CD4-positive, alpha-beta T cell treated with Interleukin-15 for 4 hours (primary cell): ENCODE measurements around the gene CD79A.
A peak's percentile ranks its signal among the peaks of the same experiment; 100 is the strongest.

Source experiments
- DNase-seq: peaks from one replicate; pipeline ENCODE4 v3.0.0-alpha.2; 2020; ENCODE audit warnings: low spot score

CD79A gene

GRCh38 chr19:41883821-41884733 is 7.0 kb downstream of the CD79A start:
- DNase-seq = peak; percentile 95

DNA sequence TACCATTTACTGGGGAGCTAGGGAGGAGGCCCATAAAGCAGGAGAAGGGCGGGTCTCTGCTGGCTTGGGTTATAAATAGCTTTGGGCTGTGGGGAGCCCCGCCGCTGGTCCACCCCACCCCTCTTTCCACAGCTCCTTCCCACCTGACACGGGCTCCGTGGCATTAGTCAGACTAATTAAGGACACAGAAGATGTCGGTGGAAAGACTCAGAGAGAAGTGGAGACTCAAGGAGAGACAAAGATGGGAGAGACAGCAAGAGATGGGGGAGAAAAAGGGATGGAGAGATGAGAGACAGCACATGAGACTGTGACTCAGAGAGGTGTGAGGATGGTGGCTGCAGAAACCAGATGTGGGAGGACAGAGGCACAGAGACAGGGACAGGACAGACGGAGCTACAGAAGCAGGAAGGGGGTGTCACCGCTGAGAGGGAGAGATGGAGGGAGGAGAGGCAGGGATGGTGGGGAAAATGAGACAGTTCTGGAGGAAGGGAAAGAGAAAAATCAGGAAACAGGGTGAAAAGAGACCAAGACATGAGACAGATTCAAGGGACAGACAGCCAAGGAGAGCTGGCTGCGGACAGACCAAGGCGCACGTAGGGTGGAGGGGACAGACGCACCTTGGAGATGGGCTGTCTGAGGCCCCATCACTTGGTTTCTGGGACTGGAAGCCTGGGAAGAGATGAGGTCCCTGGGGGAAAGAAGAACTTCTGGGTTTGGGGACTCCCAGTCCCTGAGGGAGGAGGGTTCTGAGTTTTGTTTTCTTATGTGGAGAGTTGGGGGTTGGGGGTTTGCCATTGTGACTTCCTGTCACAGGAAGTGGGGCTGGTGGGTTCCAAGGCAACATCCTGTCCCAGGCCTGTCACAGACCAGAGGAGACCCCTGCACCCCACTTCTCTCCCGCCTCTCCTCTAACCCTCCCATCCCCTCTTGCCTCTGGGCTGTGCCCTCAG is 10.0 kb downstream of the CD79A start:
- peak; percentile 70 for DNase-seq

- DNase-seq = peak; percentile 88
Measured at GRCh38 chr19:41887711-41888382, 10.8 kb downstream of the CD79A start.

DNA sequence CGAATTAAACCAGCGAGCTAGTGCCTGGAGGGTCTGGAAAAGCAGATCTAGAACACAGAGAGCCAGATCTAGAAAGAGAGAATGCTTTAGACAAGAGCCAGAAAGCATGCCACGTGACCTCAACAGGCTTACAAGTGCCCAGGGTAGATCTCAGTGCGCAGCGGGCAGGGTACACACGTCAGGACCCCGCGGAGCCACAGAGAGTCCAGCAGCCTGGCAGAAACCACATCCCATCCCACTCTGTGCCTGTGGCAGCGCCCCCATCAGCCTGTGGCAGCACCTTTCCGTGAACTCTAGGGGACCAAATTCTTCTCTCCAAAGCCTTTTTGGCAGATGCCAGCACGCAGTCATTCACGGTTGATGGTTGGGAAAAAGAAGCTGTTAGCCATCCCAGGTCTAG is 11.8 kb downstream of the CD79A start:
- no peak for DNase-seq

DNA sequence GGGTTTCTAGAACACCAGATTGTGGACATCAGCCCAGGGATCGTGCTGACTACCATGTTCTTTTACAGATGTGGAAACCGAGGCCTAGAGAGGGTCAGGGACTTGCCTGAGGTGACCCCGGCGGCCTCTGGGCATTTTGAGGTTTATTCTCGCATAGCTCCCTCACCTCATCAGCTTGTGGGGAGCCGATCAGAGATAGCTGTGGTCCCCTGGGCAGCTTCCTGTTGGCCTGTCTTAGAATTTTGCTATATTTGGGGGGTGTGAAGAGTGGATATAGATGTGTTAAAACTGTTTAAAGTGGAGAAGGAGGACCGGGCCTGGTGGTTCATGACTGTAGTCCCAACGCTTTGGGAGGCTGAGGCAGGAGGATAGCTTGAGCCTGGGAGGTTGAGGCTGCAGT is 12.8 kb downstream of the CD79A start:
- DNase-seq = no peak

- no peak for DNase-seq
Measured at GRCh38 chr19:41890936-41891335, 13.9 kb downstream of the CD79A start.

DNA sequence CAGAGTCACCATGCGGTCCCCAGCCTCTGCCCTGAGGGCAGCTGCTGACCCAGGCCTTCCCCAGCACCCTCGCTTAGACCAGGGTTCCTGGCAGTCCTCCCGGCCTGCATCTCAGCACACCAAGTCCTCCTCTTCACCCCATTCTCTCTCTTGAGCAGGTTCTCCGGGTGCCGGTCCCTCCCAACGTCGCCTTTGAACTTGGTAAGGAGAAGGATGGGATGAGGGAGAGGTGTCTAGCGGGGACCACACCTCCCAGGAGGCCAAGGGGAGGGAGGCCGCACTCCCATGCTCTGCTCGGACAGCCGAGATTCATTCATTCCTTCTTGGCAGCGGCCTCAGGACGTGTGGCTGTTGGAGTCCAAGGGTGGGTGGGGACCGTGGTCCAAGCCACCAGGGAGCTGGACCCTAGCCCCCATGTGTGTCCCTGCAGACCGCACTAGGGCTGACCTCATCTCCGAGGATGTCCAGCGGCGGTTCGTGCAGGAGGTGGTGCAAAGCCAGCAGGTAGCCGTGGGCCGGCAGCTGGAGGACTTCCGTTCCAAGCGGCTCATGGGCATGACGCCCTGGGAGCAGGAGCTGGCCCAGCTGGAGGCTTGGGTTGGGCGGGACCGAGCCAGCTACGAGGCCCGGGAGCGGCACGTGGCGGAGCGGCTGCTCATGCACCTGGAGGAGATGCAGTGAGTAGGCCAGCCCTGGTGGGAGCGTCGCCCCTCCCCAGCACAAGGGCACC is 15.3 kb downstream of the CD79A start:
- DNase-seq = no peak

- no peak for DNase-seq
Measured at GRCh38 chr19:41893899-41894298, 16.8 kb downstream of the CD79A start.

DNA sequence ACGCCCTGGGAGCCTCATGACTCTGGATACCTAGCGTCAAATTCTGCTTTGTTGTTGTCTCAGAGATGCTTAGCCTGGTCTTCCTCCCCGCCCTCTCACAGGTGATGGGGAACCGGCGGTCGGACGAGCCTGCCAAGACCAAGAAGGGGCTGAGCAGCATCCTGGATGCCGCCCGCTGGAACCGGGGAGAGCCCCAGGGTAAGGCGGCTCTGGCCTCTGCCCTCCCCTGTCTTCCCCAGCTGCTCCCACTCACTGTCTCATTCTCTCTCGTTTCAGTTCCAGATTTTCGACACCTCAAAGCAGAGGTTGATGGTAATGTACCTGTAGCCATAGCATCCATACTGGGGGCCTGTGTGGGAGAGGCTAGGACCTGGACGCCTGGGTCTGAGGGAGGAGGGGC is 17.3 kb downstream of the CD79A start:
- DNase-seq = no peak

GRCh38 chr19:41895745-41896580 is 18.9 kb downstream of the CD79A start:
- DNase-seq = no peak

GRCh38 chr19:41896581-41896942 is 19.5 kb downstream of the CD79A start:
- DNase-seq = no peak

- no peak for DNase-seq
Measured at GRCh38 chr19:41897181-41897580, 20.1 kb downstream of the CD79A start.

- no peak for DNase-seq
Measured at GRCh38 chr19:41897820-41898219, 20.7 kb downstream of the CD79A start.

DNA sequence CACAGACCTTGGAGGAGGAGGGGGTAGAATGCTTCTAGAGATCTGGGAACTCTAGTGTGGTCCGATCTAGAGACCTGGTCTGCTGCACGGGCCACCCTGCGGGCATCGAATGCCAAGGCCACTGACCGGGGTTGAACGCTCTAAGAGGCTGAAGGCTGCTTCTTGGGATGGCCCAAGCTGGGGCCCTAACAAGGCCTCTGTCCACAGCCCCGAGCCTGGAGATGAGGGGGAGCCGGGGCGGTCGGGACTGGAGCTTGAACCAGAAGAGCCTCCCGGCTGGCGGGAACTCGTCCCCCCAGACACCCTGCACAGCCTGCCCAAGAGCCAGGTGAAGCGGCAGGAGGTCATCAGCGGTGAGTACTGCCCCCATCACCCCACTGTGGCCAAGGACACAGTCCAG is 21.2 kb downstream of the CD79A start:
- DNase-seq = no peak

DNA sequence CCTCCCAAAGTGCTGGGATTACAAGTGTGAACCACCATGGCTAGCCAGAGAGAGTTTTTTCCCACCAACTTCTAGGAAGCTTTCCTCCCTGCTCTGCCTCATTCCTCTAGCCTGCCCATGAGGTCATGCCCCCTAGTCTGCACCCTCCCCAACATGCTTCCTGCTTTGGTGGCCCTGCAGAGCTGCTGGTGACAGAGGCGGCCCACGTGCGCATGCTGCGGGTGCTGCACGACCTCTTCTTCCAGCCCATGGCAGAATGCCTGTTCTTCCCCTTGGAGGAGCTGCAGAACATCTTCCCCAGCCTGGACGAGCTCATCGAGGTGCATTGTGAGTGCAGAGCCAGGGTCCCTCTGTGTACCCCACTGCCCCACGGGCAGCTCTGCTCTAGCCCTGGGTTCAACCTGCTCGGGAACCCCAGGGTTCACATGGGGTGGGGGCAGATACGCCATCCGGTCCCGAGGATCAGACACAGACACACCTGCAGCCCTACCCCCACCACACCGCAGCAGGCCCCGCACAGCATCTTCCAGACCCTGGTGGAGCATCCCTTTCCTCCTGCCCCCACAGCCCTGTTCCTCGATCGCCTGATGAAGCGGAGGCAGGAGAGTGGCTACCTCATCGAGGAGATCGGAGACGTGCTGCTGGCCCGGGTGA is 24.8 kb downstream of the CD79A start:
- DNase-seq = no peak

DNA sequence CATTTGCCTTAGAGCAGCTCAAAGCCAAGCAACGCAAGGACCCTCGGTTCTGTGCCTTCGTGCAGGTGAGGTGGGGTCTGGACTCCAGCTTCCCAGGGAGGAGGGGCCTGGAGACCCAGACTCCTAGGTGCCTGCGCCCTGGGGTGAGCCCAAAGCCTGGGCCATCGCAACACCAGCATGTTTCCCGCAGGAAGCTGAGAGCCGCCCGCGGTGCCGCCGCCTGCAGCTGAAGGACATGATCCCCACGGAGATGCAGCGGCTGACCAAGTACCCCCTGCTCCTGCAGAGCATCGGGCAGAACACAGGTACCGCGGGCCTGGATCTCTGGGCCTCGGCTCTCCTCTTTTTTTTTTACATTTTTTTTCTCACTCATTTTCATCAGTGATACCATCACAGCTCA is 25.5 kb downstream of the CD79A start:
- no peak for DNase-seq

DNA sequence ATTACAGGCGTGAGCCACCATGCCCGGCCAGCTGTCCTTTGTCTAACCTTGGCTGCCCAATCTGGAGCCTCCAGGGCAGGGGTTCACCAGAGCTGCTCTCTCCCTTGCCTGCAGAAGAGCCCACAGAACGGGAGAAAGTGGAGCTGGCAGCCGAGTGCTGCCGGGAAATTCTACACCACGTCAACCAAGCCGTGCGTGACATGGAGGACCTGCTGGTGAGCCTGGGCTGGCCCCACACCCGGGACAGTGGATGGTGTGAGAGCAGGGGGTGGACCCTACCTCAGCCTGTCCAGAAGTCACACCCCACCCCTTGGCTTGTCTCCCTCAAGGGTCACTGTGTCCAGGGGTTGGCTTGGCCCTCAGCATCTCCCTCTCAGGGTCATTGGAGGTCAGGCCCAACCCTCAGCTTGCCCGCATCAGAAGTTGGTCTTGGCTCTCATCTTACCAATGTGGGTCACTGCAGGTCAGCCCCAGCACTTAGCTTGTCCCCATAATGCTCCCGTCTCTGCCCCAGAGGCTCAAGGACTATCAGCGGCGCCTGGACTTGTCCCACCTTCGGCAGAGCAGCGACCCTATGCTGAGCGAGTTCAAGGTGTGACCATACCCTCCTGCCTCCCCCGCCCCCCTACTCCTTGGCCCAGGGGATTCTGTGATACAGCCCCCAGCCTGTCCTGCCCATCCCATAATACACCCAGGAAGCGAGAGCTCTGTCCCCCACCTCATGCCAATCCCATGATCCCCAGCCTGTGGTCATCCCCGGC is 26.3 kb downstream of the CD79A start:
- no peak for DNase-seq

DNA sequence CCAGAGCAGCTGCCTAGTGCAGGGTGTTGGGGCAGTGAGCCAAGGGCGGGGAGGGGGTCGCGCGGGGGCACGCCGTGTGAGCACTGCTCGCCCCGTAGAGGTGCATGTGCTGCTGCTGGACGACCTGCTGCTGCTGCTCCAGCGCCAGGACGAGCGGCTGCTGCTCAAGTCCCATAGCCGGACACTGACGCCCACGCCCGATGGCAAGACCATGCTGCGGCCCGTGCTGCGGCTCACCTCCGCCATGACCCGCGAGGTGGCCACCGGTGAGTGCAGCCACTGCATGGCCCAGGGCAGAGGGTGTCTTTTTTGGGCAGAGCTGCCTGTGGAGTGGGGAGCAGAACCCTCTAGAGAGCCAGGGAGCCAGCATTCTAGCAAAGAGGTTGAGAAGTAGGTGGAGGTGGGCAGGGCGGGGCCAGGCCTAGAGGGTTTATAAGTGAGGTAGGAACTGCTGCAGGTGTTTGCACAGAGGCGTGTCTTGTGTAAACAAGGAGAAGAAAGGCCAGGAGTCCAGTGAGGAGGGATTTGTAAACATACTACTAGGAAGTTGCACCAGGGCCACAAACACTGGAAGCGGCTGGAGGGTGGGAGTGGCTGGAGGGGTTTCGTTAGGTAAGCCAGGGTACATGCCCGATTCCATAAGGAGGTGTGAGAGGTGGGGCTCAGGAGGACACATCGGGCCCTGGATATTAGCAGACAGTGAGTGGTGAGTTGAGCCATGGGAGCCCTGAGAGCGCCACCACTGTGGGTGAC is 27.2 kb downstream of the CD79A start:
- DNase-seq = no peak
